GM21423 (cell line): ENCODE data around the gene ARAP2.
A peak's percentile ranks its signal among the peaks of the same experiment; 100 is the strongest.
"Not testable (repeated sequence)": the region's sequence is repeated elsewhere in the genome, so short reads cannot be mapped to it uniquely, and the experiment has no call there.

Experiments used
- ATAC-seq: cut with Tn5 transposase; IDR thresholded peaks from one replicate; pipeline ENCODE4 v1.9.1; 2021; ENCODE audit warnings: mild to moderate bottlenecking, moderate library complexity; ENCODE audit not compliant: unreplicated experiment

The ARAP2 gene

DNA sequence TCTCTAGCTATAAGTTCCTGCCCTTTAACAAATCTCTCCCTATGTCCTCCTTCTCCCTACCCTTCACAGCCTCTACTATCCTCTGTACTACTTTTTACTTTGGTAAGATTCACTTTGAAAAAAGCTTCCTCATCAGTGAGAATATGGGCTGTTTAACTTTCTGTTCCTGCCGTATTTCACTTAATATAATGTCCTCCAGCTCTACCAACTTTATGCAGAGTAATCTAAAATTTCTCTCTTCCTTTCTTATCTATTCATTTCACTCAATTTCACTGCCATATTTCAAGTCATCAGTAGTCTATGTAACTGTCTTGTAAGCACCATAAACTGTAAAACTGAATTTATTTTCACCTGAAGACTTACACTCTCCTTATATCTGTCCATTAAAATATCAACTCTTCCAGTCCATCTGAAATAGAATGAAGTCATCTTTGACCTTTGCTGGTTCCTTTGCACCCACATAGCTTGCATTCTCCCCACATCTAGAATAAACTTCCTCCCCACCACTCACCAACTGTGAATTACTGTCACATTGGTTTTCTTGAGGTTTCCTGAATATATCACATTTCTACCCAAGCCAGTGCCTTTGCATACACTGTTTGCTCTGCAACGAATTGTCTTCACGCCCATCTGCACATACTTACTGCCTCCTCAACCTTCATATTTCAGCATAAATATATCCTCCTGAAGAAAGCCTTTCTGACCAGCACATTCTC lies 54.6 kb downstream of the ARAP2 start:
- peak; percentile 86 for ATAC-seq

DNA sequence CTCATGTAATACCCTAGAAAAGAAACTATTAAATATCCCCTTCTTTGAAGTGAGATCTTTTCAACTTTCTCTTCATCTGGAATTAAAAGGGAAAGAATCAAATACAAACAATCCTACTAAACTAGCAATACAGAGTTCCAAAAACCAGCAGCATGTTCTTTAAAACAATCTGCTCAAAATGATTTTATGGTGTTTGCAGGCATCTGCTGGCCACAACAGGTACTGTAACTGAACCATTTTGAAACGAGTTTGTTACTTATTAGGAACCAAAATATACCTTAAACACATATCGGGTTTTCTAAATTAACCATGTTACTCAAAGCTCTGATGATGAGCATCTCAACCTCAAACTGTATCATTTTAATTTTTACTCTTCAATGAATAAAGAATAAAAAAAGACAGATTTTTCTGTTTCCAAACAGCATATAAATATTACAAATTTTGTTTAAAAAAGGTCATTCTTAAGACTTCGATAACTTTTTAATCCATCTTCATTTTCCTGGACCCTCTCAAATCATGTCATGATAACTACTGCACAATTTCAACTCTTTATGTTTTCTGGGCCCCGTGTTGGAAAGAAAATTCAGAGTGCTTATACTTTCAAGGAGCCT lies 56.5 kb downstream of the ARAP2 start:
- no peak for ATAC-seq

DNA sequence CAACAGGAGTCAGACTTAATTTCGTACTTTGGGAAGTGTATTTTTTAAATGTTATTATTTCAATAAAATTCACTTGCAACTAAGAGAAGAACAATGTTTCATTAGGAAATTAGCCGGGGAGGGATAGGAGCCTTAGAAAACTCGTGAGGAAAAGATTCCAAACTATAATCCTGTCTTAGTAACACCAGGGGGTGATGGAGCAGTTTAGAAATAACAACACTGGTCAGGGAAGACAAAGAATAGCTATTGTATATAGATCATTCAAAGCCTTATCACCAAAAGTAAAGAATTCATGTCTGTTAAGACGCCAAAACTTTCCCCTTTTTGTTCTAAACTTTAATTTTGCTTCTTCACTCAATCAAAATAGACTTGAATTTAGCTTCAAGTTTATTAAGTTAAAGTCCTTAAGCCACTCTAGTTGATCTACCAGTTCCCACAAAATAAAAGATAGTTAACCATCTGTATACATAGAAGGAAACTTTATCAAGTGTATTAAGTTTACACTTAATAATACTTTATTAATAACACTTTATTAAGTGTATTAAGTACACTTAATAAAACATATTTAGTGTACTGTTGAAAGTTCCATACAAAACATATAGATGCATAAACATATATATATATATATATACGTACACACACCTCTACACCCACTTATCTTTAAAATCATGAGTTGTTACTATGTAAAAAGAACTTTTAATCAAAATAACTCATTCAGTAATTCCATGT lies 60.5 kb downstream of the ARAP2 start:
- ATAC-seq, result no peak

DNA sequence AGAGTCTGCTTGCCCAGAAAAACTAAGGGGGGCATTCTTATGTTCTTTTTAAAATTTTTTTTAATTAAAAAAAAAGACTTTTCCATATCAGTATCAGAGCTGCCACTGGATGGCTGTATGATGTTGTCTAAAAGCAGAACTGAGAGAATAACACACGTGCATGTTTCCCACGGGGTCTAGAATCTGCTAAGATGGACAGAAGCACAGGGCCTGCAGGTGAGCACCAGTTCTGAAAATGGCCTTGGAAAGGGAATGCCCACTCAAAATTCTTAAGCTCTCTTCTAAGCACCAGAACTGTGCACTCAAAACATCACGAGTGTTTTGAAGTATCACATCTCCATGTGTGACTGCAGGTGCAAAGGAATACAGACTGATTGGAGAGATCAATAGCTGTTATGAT lies 61.1 kb downstream of the ARAP2 start:
- no peak for ATAC-seq

DNA sequence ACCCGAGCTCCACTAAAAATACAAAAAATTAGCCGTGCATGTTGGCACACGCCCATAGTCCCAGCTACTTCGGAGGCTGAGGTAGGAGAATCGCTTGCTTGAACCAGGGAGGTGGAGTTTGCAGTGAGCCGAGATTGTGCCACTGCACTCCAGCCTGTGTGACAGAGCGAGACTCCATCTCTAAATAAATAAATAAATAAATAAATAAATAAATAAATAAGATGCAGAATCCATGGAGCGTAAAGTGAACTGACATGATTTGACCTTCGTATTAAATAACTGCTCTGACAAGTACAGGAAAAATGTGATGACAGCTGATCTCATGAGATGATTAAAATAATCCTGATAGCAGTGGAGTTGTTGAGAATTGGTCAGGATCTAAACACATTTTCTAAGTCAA lies 62.0 kb downstream of the ARAP2 start:
- ATAC-seq, result not testable (repeated sequence)

DNA sequence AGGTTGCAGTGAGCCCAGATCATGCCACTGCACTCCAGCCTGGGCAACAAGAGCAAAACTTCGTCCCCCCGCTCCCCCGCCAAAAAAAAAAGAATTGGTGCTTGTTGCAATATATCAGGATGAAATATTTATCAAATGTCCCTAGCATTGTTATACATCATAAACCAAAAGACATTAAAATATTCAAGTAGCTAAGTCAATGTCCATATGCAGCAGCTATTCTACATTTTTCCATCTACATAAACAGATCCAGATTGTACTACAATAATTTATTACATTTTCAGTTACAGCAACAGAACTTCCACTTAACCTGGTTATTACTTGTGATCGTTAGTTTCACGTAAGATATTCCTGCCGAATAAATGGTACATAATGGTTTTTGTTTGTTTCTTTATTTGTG lies 64.1 kb downstream of the ARAP2 start:
- ATAC-seq, result no peak

DNA sequence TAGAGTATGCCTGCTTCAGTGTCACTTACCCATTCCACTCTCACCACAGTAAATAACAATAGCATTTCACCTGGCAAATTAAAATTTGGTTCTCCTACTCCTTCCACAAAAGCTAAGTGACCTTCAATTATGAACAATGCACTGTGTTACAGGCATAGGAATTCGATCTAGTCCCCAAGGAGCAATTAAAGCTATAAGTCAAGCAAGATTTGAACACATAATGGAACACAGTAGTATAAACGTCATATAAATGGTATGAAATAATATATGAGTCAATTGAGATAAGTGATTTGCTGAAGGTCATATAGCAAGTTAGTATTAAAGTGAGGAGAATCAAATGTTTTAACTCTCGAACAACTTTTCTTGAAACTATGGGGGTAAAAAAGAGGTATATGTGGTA lies 65.8 kb downstream of the ARAP2 start:
- no peak for ATAC-seq

DNA sequence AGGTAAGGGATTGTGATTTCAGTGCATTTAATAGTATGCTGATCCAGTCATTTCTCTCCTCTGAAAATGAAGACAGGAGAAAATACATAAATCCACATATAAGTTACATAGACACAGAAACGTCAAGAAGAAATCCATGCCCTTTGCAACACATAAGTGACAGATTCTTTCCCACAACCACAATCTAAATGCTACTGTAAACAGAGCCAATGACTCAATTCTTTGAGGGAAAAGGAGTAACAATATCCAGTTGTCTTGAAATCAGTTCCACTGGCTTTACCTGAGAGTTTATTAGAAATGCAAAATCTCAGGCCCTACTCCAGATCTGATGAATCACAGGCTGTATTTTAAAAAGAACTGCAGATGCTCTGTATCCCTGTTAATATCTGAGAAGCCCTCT lies 66.4 kb downstream of the ARAP2 start:
- ATAC-seq, result no peak

DNA sequence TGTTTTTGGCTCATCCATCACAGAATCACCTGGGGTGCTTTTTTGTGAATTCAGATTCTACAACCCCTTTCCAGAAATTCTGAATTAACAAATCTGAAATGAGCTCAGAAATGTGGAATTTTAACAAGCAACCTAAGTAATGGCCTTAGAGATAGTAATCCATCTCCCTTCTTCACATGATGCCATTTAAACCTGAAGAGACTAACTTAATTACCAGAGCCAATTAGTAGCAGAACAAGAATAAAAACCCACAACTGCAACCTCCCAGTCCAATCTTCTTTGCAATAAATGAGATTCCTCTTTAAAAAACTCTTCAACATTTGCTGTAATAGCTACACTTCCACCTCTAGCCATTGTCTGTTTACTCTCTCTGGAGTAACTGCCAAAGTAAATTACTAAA lies 69.7 kb downstream of the ARAP2 start:
- no peak for ATAC-seq

DNA sequence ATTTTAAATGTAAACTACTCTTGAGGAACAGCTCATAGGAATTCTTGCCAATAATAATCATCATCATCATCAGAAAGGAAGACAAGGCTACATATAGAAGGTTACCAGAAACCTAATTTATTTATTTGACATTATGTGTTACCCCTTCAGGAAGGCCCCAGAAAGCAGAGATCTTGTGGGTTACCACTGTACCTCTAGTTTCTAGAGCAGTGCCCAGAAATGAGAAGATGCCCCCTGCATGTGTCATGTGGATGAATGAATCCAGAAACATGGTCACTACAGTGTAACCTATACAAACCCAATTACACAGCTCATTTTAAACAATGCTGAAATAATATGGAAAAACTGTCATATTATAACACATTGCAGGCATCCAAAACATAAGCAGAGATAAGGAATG lies 70.4 kb downstream of the ARAP2 start:
- ATAC-seq, result no peak

DNA sequence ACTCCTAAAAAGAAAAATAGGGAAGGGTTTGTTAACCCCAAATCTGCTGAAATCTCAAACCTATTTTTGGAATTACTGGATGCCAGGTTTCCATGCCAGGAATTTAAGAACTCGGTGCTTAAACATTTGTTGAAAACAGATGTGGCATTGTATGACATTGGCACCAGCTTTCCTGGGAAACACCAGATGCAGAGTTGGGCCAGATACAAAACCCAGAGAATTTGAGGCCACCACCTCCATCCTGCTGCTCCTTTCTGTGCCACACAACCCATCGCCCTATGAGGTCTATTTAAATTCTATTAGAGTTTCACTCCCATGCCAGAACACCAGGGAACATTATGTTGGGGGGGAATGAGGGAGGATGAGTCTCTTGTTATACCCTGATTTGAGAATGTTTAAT lies 71.7 kb downstream of the ARAP2 start:
- ATAC-seq, result no peak

DNA sequence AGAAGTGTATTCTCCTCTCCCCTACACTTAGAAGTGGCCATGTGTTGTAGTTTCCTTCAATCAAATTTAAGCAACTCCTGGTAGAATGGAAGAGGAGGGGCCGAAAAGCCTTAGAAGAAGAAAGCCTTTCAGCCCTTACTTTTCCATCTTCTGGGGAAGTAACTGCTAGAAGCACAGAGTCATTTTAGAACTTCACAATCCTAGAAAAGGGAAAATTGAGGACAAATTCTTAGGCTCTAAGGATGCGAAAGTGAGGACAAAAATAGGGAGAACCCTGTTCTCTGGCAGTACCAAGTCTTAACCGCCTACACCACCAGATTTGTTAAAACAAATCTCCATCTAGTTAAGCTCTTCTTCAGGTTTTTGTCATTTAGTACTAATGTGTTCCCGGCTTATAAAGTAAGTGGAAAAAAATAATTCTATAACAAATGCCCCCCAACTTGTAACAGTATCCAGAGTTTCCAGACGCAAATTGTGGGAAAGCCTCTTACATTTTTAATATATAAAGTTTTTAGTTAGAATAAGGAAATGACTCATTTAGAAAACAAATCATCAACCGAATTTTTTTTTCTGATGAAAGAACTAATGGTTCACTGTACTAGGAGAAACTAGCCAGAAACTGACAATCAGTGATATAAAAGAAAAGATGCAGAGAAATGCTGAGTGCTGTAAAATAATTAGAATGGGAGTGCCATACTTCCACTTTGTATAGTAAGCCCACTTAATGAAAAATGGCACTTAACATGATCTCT lies 76.0 kb downstream of the ARAP2 start:
- ATAC-seq, result no peak

DNA sequence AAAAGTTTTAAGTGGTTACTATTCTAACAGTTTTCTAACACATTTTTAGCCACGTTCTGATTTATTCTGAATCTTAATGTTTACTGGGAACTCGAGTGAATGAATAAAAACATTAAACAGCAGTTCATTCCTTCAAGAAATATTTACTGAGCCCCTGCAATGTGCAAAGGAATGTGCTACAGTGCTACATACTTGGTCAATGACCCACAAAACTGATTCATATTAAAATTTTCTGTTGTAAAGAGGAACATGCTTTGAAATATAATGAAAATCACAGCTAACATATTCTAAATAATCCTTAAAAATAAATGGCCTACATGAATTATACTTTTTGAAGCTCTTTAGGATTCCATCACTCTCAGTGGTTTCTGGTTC lies 78.7 kb downstream of the ARAP2 start:
- no peak for ATAC-seq

DNA sequence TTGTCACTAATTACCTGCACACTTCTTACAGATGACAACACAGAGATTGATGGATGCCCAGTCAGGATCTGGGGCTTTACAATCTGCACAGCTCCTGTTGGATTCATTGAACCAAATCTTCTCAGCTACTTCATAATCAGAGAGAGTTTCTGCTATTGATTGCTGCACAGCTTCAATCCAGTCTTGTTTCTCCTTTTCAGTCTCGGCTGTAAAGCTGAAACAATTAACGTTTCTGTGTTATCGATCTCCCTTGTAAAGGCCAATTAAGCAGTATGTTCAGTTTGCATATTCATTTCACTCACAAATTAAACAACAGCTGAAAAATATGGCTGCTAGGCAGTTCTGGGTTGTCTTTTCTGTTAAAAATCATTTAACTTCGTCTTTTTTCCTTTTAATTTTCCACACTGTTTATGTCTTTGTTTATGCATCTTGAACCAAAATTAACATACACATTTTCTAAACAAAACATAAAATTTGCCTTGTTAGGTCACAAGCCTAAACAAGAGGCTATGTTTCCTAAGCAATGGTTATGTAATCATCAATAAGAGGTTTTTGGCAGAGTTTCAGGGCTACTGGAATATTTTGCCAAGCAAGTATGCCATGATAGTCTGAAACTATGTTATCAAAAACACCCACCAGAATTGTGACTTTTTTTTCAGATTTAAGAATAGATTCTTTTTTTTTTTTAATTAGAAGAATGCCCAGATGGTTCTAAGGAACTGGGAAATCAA lies 79.2 kb downstream of the ARAP2 start:
- no peak for ATAC-seq

DNA sequence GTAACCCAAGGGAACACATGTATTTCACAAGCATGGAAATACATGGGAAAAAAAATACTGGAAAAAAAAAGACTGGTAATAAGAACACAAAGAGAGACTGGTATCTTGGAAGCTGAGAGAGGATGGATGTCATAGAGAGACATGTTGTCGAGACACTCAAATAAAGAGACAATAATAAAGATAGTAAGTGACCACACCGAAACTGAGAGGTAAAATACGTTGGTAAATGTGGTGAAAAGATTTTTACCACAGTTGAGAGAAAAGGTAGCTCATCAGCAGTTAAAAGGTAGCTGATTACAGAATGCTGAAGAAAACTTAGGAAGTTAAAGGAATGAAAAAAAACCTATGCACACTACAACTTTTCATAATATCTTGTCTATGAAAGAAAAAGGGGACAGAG lies 81.1 kb downstream of the ARAP2 start:
- no peak for ATAC-seq

DNA sequence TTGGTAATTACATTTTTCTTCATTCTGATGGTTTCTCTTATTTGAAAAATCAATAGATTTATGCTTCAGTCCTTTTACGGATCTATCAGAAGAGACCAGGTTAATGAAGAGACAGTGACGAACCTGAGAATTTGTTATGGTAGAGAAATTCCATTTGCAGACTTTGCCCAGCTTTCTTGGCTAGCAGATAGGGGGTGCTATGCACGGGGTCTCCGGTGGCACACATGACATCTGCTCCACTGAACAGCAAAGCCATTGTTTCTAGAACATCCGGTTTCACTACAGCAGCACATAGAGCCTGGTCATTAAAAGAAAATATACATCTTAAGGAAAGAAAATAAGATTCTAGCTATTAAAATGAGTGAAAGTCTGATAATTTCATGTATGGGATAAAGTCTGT lies 85.1 kb downstream of the ARAP2 start:
- no peak for ATAC-seq

DNA sequence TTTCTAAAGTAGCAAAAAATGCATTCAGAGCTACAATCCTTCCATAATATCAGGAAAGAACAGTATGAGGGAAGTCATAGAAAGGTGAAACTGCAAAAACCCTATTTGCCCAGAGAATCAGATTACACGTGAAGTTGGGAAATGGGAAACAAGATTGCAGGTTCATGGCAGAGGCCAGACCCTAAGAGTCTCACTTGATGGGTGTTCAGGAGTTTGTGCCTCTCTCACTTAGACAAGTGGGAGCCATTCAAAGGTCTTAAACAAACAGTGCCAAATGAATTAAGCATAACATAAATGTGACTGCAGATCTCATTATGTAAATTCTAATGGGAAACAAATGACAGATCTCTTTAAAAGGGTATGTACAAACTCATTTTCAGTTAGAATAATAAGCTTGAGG lies 91.6 kb downstream of the ARAP2 start:
- ATAC-seq, result no peak

DNA sequence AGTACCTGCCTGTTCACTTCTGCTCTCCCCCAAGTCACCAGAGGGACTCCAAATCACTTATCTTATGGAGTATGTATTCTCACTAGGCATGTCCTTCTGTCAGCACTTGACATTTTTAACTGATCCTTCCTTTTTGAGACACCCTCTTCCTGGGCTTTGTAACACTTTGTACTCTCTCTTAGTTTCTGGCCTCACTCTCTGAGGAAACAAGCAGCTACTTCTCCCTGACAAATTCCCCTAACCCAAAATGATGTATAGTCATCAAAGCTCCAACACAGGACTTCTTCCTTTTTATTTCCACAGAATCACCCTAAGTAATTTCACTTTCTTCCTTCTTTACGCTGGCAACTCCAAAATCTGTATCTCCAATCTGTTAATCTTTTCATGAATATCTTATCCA lies 101.8 kb downstream of the ARAP2 start:
- no peak for ATAC-seq

DNA sequence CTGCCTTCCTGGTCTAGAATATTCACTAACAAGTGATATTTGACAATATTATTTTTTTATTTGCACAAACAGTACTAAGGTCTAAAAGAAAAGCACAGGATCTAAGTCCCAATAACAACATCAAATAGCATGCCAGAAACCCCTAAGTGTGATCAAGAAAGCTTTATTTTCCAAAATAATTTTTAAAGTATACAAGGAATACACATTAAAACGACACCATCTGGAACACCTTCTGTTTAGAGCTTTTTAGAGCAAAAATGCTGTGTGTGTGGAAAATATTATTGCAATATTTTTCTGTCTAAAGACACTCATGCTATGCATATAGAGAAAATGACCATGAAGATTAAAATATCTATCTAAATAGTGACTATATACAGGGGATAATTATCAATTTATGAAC lies 103.1 kb downstream of the ARAP2 start:
- ATAC-seq, result no peak

DNA sequence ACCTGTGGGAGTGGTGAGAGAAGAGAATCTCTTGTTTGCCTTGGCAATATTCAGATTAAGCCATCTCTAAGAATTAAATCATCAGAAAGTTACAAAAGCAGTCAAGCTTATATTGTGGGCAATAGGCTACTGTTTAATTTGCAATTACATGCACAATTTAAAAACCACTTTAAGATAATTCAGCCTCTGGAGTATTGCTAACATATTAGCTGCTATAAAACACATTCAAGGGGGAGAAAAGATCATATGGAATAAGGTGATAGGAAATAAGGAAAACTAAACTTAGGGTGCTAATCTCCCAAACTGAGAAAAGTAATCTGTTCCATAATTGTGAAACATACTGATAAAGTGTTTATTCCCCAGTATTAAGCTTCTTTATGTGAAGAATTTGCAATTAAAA lies 103.9 kb downstream of the ARAP2 start:
- no peak for ATAC-seq

DNA sequence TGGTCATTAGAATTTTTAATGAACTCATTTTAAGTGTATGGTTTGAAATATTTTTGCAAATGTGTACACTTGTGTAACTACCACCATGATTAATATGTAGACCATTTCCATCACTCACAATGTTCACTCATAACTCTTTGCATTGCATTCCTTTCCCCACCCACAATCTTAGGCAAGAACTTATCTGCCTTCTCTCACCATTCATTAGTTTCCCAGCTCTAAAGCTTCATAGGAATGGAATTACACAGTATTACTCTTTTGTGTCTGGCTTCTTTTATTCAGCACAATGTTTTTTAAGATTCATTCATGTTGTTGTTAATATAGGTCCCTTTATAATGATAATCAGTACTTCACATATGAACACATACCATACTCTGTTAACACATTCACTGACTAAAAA lies 106.1 kb downstream of the ARAP2 start:
- no peak for ATAC-seq
